ENCODE measurements around the gene FSTL3.
"Not testable (repeated sequence)": the region's sequence is repeated elsewhere in the genome, so short reads cannot be mapped to it uniquely, and the experiment has no call there.

Gene FSTL3

DNA sequence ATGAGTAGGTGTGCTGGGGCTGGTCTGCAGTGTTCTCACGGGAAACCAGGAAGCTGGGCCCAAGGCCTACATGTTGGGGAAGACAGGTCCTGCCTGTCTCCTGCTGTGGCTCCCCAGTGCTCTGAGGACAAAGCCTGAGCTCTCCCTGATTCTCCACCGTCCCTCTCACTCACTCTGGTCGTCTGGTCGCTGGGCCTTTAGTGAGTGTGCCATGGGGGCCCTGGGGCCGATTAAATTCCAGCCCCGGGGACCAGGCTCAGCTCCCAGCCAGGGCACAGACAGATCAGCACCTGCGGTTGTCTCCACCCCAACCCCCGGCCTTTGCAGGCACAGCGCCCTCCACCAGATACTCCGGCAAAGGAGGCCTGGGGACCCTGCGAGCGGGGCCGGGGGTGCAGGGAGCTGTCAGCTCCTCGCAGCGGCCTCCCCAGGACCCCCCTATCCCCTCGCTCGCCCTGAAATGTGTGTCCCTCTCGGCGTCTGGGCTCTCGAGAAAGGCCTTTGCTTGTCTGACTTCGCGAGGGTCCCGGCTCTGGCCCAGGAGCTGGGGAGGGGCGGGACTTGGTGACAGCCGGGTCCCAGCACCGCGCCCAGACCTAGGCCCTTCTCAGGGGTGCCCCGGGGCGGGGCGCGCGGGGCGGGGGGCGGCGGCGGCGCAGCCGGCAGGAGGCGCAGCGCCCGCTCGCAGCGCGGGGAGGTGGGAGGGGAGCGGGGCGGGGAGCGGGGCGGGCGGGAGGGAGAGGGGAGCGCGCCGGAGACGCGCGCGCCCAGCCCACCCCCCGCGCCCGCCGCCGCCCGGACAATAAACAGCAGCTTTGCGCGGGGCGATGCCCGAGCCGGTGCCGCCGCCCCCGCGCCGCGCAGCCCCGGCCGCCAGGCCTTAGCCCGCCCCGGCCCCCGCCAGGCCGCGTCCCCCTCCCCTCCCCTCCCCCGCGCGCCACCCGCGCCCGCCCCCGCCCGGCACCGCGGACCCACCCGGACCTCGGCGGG, 32.3 kb downstream of the FSTL3 start, which contains the start of gene PALM:
TSS of gene PALM (plus strand) at position 782 of the 990 bp plus-strand sequence. CDS start 212 bp downstream, outside the sequence.
- no peak for DNase-seq (ENCODE audit: low read depth, low spot score)
- H3K27ac ChIP-seq, result no peak within 1 kb of the TSS

DNA sequence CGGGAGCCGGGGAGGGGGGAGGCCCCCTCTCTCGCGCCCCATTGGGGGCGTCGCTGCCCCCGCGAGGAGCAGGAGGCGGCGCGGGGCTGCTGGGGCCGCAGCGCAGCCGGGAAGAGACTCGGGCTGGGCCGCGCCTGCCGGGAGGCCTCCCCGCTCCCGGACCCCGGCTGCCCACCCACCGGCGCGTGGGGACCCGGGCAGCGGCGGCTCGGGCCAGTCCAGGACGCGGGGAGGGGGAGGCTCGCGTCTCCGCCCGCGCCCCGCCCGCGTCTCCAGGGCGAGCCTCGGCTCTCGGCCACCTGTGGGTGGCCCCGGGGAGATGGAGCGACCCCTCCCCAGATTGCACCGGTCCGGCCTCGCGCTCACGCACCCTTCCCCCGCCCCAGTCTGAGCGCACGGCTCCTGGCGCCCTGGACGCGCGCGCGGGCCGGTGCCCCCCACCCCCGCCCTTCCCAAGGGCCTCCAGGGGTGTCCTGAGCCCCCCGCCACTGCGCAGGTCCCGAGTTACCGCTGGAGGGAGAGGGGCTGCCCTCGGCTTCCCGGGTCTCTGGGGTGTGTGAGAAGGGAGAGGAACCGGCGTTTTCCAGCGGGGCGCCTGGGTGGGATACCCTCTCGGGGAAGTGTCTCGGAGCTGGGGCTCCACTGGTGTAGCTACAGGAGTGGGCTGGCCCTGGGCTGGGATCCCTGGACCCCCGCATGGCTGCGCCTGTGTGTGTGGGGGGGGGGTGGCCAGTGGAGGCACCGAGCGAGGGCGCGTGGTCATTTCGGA, 33.2 kb downstream of the FSTL3 start:
- no peak overlapping the region for H3K27ac ChIP-seq

DNA sequence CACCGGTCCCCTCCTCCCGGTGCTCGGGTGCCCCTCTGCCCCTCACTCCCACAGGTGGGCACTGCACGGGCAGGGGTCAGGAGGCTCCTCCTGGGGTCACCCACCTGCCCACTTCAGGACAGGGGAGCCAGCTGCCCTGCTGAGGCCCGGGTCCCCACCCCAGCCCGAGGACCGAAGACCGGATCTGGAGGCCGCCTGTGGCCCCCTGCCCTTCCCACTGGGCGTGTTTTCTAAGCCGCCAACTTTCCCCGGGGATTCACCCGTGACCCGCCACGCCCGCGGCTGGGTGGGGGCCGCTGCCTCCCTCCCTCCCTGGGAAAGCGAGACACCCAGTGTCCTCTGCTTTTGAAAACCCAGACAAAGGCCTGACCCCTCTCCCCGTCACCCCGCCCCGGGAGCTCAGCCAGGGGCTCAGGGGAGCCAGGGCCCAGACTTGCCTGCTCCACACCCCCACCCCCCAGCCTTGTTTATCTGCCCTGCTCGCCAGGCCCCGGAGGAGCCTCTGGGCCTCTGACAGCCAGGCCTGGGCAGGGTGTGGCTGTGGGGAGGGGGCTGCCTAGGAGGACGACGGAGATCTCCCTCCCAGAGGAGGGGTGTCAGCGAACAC, 33.9 kb downstream of the FSTL3 start:
- no peak for DNase-seq (ENCODE audit: low read depth, low spot score)
- H3K27ac ChIP-seq, result no peak overlapping the region

More for the DNA sequence above, 33.2 kb downstream of the FSTL3 start:
- no peak for DNase-seq (ENCODE audit: low read depth, low spot score)

DNA sequence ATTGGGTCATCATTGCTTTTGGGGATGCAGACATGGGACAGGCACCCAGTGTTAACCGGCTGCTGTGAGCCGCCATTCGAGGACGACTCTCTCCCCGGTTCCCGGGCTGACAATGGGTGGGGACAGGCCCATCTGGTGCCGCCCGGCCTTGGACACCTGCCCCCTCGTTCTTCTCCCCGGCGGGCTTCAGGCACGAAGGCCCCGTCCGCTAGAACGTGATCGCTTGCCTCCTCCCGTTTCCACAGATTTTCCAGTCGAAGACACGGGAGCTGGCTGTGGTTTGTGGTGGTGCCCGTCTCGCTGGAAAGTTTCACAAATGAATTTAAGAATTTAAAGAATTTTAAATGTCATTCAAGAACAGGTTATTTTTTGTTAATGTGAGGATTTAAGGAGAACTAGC, 34.6 kb downstream of the FSTL3 start:
- no peak for DNase-seq (ENCODE audit: low read depth, low spot score)
- H3K27ac ChIP-seq, result no peak overlapping the region

DNA sequence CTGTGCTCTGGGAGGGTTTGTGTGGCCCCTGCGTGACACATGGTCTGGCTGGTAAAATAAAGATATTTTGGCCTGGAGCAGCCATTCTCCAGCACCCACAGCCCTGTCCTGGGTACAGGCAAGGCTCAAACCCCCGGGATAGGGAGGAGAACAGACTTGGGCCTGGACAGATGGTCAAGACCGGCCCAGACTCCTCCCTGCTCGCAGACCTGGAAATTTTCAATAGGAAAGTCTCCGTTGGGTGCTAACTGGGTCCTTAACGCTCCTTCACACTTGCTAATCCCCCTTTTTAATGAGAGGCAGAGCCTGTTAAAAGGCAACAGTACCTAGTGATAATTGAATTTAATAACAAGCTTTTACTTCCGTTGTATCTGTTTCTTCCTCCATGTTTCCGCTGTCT, 35.1 kb downstream of the FSTL3 start:
- DNase-seq (ENCODE audit: low read depth, low spot score), result no peak
- H3K27ac ChIP-seq, result no peak overlapping the region

DNA sequence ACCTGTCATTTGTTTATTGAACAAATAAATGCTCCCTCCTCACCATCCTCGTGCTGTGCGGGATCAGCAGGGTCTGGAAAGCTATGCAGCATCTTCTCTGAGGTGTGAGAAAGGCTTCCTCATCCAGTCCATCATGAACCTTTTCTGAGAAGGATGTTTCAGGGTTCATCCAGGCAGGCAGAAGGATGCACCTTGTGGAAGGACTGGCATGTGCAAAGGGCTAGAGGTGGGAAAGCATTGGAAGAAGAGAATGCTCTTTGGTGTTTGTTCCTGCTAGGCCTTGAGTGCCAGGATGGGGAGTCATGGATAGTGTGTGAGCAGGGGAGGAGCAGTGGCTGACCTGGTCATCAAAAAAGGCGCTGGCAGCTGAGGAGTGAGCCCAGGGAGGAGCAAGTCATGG, 39.2 kb downstream of the FSTL3 start:
- H3K27ac ChIP-seq, result no peak overlapping the region

DNA sequence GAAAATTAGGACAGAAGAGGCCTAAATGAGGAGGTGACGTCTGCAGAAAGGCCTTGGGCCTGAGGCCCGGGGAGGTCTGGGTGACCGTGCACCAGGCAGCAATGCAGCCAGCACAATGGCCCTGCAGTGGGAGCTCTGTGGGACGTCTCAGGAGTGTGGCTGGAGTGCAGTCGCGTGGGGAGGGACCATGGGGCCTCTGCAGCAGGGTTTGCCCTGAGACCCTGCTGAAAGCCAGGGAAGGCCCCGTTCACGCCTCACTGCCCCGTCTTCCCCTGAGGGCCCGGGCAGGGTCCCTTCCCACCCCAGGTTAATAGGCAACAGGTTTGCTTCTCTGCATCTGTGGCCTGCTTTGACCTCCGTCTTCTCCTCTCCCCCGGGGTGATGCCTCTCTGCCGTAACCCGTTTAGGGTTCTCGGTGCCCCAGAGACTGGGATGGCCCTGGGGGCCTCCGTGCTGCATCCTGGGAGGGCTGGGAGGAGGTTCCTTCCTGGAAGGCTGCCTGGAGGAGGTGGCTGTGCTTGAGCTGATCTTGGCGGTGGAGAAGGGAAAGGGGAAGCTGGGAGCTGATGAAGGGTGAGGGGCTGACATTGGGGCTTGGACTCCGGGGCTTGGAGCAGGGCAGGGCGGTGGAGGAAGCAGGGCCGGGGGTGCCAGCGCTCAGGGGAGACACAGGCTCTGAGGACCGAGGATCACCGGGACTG, 42.2 kb downstream of the FSTL3 start:
- no peak overlapping the region for H3K27ac ChIP-seq
- no peak for DNase-seq (ENCODE audit: low read depth, low spot score)

More for the DNA sequence above, 39.2 kb downstream of the FSTL3 start:
- DNase-seq (ENCODE audit: low read depth, low spot score), result no peak

DNA sequence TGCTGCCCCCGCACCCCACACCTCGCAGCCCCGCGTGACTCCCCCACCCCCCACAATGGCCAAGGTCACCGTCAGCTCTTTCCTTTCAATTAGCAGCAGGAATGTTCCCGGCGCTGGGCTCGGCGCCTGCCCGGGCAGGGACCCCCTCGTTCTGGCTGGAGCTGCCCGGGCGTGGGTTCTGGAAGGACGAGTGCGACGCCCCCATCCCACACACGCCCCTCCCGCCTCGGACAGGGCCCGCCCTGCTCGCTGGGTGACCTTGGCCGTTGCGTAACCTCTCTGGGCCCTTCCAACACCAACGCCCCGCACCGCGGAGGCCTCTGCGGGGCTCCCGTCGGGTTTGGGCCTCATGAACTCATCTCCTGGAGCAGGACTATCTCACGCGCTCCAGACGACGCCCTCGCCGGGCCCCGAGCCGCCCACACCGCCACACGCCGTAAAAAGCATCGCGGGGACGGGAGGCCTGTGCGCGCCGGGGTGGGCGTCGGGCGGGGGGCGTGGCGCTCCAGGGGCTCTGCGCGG, 42.9 kb downstream of the FSTL3 start:
- H3K27ac ChIP-seq, result no peak overlapping the region

DNA sequence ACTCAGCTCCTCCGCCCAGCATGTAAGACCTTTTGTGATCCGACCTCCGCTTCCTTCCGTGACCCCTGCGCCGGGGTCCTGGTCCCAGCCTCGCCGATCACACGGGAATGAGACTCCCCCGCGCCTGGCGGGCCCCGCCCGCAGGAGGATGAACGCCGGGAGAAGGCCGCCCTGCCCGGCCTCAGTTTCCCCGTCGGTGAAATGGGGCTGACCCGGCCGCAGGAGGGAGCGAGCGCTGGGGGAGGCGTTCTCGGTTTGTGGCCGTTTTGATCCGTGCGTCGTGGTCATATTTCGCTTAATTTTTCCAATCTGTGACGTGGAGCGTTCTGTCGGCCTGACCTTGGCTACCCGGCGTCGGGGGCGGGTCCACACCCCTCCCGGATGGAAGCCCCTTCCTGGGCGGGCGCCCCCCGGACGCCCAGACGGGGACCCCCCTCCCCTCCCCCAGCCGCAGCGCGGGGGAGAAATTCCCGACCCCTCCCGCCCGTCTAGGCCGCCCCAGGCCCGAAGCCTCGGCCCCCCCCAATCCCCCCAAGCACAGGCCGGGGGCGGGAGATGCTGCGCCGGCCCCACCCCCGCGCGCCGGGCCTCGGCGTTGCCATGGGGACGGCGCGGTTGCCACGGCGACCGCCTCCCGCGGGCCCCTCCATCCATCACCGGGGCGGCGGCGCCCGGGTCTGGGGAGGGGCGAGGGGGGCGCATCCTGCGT, 43.6 kb downstream of the FSTL3 start:
- no peak overlapping the region for H3K27ac ChIP-seq
- no peak for DNase-seq (ENCODE audit: low read depth, low spot score)

More for the DNA sequence above, 42.9 kb downstream of the FSTL3 start:
- no peak for DNase-seq (ENCODE audit: low read depth, low spot score)

DNA sequence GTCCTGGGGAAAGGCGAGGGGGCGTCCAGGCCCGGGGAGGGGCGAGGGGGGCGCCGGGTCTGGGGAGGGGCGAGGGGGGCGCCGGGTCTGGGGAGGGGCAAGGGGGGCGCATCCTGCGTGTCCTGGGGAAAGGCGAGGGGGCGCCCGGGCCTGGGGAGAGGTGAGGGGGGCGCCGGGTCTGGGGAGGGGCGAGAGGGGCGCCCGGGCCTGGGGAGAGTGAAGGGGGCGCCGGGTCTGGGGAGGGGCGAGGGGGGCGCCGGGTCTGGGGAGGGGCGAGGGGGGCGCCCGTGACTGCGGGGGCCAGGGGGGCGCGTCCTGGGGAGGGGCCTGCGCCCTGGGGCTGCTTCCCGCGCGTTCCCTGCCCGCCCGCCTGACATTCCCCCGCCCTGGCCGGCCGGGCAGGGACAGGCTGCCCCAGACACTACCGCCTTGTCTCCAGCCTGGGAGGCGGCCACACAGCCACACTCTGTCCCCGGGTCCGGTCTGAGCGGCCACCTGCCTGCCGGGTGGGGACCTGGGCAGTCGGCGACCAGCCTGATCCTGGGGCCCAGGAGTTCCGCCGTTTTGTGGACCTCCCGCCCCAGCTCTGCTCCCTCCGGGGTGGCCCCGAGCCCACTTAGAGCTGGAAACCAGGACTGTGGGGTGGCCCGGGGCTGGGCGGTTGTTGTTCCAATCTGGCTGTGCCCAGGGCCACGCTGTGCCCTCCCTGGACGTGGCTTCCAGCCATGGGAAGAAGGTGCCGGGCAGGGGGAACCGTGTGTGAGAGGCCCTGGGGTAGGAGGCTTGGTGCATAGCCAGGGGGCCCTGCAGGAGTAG, 44.4 kb downstream of the FSTL3 start:
- no peak overlapping the region for H3K27ac ChIP-seq
- DNase-seq (ENCODE audit: low read depth, low spot score), result no peak

DNA sequence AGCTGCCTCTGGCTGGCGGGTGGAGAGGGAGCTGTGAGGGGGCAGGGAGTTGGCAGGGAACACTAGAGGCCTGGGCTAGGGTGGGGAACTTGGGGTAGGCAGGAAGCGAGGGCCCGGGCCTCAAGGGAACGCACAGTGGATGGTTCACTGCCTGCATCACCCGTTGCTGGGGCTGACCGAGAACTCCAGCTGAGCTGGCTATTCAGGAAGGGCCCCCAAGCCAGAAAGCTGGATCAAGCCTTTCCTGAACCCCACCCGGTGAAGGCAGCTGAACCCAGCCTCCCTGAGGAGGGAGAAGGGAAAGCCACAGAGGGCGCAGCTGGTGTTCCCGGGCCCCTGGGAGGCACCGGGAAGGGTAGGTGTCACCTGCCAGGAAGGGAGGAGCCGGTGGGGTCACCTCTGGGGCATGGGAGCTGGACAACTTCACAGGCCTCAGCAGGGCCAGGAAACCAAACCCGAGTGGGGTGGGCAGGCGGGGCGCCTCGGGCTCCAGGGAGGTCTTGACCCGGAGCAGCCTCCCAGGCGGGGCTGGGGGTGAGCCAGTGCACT, 46.4 kb downstream of the FSTL3 start:
- H3K27ac ChIP-seq, result no peak overlapping the region
- DNase-seq (ENCODE audit: low read depth, low spot score), result no peak

DNA sequence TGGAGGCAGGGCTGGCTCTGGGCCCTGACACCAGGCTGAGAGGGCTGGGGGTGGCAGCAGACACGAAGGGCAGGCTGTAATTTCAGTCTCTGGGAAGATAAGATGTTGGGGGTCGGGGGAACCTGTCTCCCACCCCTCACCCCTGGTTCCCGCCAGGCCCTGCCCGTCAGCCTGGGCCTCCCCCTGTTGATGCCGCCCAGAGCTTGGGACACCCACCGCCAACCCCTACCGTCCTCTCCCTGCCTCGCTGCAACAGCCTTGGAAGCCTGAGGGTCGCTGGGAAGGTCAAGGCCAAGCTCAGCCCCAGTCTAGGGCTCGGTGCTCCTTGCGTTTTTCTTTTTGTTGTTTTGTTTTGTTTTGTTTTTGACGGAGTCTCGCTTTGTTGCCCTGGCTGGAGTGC, 47.1 kb downstream of the FSTL3 start:
- H3K27ac ChIP-seq, result no peak overlapping the region
- DNase-seq (ENCODE audit: low read depth, low spot score), result no peak

DNA sequence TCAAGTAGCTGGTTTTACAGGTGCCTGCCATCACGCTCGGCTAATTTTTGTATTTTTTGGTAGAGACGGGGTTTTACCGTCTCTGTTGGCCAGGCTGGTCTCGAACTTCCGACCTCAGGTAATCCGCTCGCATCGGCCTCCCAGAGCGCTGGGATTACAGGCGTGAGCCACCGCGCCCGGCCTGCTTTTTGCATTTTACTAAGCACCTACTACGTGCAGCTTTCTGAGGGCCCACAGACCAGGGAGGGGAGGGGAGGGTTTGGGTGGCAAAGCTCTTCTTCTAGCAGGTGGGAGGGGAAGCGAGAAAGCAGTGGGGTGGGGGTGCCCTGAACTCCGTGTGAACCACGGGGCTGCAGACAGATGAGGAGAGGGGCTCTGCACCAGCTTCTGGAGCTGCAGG, 47.5 kb downstream of the FSTL3 start:
- H3K27ac ChIP-seq, result no peak overlapping the region
- no peak for DNase-seq (ENCODE audit: low read depth, low spot score)

DNA sequence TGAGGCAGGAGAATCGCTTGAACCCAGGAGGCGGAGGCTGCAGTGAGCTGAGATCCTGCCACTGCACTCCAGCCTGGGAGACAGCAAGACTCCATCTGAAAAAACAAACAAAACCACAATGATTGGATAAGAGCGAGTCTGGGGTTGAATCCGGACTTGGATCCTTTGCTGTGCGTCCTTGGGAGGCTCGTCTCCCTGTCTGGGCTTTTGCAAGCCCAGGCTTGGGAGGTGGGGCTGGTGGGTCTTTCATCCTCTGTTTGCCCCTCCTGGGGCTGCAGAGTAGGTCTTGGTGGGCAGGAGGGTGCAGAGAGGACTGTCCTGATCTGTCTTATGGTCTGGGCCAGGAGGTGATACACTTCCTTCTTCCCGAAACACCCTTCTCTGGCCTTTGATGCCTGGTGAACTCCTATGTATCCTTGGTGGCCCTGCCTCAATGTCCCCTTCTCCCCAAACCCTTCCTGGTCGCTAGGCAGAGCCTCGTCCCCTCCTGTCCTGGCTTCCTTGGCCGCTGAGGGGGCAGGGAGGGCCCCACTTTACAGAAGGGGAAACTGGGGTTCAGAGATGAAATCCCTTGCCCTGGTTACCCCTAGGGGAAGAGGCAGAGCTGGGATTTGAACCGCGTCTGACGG, 49.4 kb downstream of the FSTL3 start:
- H3K27ac ChIP-seq, result no peak overlapping the region
- DNase-seq (ENCODE audit: low read depth, low spot score), result no peak

DNA sequence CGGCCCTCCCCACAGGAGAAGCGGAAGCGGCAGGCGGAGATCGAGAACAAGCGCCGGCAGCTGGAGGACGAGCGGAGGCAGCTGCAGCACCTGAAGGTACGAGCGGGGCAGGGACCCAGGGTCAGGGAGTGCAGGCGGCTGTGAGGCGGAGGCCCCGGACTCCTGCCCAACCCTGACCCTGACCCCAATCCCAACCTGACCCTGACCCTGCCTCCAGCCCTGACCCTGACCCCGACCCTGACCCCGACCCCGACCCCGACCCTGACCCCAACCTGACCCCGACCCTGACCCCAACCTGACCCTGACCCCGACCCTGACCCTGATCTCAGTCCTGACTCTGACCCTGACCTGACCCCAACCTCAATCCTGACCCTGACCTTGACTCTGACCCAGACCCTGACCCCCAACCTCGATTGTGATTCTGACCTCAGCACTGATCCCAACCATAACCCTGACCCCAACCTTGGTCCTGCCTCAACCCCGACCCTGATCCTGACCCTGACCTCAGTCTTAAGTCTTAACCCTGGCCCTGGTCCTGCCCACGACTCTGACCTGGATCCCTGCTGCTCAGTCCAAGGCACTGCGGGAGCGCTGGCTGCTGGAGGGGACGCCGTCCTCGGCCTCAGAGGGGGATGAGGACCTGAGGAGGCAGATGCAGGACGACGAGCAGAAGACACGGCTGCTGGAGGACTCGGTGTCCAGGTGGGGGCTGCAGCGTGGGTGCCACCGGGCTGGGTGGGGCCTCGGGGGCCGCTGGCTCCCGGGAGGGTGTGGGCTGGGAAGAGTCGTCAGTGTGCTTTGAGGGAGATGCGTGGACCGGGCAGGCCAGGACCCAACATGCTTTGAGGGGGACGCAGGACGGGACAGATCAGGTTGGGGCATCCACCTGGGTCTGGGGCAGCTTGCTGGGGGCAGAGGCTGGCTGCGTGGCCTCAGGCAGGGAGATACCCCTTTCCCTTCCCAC, 51.1 kb downstream of the FSTL3 start:
- no peak overlapping the region for H3K27ac ChIP-seq
- DNase-seq (ENCODE audit: low read depth, low spot score), result no peak

DNA sequence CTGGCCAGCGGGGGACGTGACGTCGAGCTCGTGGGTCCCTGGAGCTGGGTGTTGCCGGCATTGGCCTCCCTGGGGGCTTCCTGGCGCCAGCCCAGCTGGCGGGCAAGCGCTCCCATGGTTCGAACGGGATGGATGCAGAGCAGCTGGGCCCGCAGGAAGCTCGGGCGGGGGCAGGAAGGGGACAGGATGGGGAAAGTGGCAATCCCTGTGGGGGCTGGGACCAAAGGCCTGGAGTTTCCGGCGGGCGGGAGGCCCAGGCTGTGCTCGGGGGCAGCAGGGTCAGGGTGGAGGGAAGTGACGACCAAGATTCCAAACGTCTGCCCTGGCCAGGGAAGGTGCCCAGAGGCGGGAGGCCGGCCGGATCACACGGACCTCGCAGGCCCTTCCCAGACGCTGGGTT, 51.8 kb downstream of the FSTL3 start:
- no peak for DNase-seq (ENCODE audit: low read depth, low spot score)
- no peak overlapping the region for H3K27ac ChIP-seq

DNA sequence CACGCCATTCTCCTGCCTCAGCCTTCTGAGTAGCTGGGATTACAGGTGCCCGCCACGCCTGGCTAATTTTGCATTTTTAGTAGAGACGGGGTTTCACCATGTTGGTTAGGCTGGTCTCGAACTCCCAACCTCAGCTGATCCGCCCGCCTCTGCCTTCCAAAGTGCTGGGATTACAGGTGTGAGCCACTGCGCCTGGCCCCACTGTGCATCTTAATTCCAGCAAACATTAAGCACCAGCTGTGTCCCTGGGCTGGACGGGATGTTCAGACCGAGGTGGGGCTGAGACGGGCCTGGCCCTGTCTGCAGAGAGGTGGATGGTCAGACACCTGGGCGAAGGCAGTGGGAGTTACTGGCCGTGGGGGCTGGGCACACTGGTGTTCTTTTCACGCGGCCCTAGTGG, 53.4 kb downstream of the FSTL3 start:
- DNase-seq (ENCODE audit: low read depth, low spot score); H3K27ac ChIP-seq: not testable (repeated sequence)
